GM12872 (cell line): ENCODE results near the gene DMAP1.

Experiments used
- CTCF ChIP-seq: IDR thresholded peaks from 3 replicates; pipeline ENCODE4 v1.5.1; 2011; ENCODE audit warnings: low read depth, mild to moderate bottlenecking, low read length, moderate library complexity; ENCODE audit not compliant: insufficient read depth

DMAP1 gene

DNA sequence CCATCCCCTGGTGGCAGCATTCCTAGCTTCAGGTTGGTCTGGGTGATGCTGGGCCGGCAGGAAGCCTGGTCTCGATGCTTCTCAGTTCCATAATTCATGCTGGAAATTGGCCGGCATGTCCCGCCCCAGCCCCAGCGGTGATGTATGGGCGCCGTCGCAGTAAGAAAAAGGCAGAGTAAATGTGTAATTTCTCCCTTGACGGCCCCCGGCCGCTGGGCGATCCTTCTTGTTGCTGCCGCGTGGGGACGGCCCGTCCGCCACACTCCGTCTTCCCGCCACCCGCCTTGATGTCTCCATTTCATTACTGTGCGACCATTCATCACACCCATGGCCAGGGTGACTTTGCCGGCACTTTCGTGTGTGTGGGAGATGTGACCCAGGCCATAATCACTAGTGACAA, 8.5 kb downstream of the DMAP1 start:
- no peak for TF ChIP-seq CTCF

GRCh38 chr1:44222397-44223186, 9.3 kb downstream of the DMAP1 start:
- TF ChIP-seq CTCF = no peak

DNA sequence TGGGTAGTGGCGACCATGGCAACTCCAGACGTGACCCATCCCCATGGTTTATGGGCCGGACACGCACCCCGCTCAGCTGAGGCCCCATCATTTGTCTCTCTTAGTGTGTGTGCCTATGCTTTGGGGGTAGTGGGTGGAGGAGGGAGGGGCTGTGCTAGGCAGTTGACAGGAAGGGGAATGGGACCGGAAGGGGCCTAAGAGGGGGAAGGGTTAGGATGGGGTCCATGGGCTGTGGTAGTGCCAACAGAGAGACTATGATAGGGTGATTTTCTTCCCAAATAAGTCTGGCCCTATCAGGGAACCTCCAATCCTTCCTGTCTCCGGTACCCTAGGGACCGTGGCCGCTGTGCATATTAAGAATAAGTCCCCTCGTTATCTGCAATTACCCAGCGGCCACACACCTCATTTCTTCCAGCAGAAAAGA, 9.9 kb downstream of the DMAP1 start:
- no peak for TF ChIP-seq CTCF

DNA sequence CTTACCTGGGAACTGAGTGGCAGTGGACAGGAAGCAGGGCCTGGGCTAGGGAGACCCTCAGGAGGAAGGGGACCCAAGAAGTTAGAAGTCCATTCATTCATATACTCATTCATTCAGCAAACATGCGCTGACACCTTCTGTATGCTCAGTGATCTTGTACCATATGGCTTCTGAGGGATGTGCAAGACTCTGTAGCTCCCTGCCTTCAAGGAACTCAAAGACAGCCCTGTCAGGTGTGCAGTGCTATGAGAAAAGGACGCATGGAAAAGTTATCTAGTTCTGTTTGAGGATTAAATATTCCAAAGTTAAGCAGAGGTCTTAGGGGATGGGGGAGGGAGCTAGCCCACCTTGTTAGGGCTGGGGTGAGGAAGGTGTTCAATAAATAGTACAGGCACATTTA, 12.5 kb downstream of the DMAP1 start:
- no peak for TF ChIP-seq CTCF

- no peak for TF ChIP-seq CTCF
These were observed 13.9 kb downstream of the DMAP1 start for GRCh38 chr1:44227211-44227610.

- no peak for TF ChIP-seq CTCF
These were observed 14.9 kb downstream of the DMAP1 start for GRCh38 chr1:44228218-44228617.

GRCh38 chr1:44229435-44230167, 16.3 kb downstream of the DMAP1 start:
- no peak for TF ChIP-seq CTCF
